H9 (cell line): Measurements from ENCODE around the gene ORM2. TPM values are rescaled to one million over a fixed set of nuclear protein-coding genes. Genes with fewer than 3 reads are reported as not detected.
A peak's percentile ranks its signal among the peaks of the same experiment; 100 is the strongest.

Experiments
- DNase-seq: peaks from one replicate; pipeline ENCODE4 v3.0.0-alpha.2; 2017
- H2AFZ ChIP-seq: one replicate; pipeline ENCODE4 v1.6.1; 2013; ENCODE audit warnings: mild to moderate bottlenecking, low read length, control low read depth, moderate library complexity
- H2AK5ac ChIP-seq: 2 replicates; pipeline ENCODE4 v1.6.1; 2013; ENCODE audit warnings: low read length, control low read depth, mixed read lengths; ENCODE audit not compliant: insufficient read length
- H2BK120ac ChIP-seq: one replicate; pipeline ENCODE4 v1.6.1; 2013; ENCODE audit warnings: low read depth, mild to moderate bottlenecking, low read length, control low read depth, inconsistent platforms; ENCODE audit not compliant: poor library complexity, severe bottlenecking
- H2BK12ac ChIP-seq: 2 replicates; pipeline ENCODE4 v1.6.1; 2013; ENCODE audit warnings: low read length, control low read depth, mixed read lengths, low read depth; ENCODE audit not compliant: insufficient read length
- H2BK15ac ChIP-seq: 2 replicates; pipeline ENCODE4 v1.6.1; 2013; ENCODE audit warnings: low read depth, low read length, control low read depth
- H2BK20ac ChIP-seq: one replicate; pipeline ENCODE4 v1.6.1; 2013; ENCODE audit warnings: low read depth, mild to moderate bottlenecking, low read length, control low read depth, inconsistent platforms; ENCODE audit not compliant: poor library complexity, severe bottlenecking
- H2BK5ac ChIP-seq: 2 replicates; pipeline ENCODE4 v1.6.1; 2013; ENCODE audit warnings: low read length, control low read depth, mixed read lengths; ENCODE audit not compliant: insufficient read length
- H3K14ac ChIP-seq: 2 replicates; pipeline ENCODE4 v1.6.1; 2013; ENCODE audit warnings: low read length, control low read depth; ENCODE audit not compliant: insufficient read depth
- H3K18ac ChIP-seq: 2 replicates; pipeline ENCODE4 v1.6.1; 2013; ENCODE audit warnings: low read depth, mild to moderate bottlenecking, mixed read lengths, low read length, control low read depth; ENCODE audit not compliant: insufficient read length
- H3K23ac ChIP-seq: 2 replicates; pipeline ENCODE4 v1.6.1; 2013; ENCODE audit warnings: low read length, control low read depth, mixed read lengths, low read depth; ENCODE audit not compliant: insufficient read length
- H3K23me2 ChIP-seq: 2 replicates; pipeline ENCODE4 v1.6.1; 2013; ENCODE audit warnings: low read depth, mild to moderate bottlenecking, mixed read lengths, low read length, control low read depth; ENCODE audit not compliant: insufficient read length, poor library complexity, severe bottlenecking
- H3K27ac ChIP-seq: 2 replicates; pipeline ENCODE4 v1.5.1; 2013; ENCODE audit warnings: low read length, control low read depth, mixed read lengths, low read depth; ENCODE audit not compliant: insufficient read length
- H3K27me3 ChIP-seq: 2 replicates; pipeline ENCODE4 v1.6.1; 2013; ENCODE audit warnings: low read length, control low read depth, inconsistent platforms; ENCODE audit not compliant: insufficient read depth
- H3K4ac ChIP-seq: 2 replicates; pipeline ENCODE4 v1.6.1; 2013; ENCODE audit warnings: low read depth, mild to moderate bottlenecking, control low read depth, inconsistent platforms, low read length, moderate library complexity
- H3K4me1 ChIP-seq: 2 replicates; pipeline ENCODE4 v1.6.1; 2013; ENCODE audit warnings: low read length, control low read depth, inconsistent platforms; ENCODE audit not compliant: insufficient read depth
- H3K4me2 ChIP-seq: 2 replicates; pipeline ENCODE4 v1.6.1; 2013; ENCODE audit warnings: low read length, control low read depth, mixed read lengths; ENCODE audit not compliant: insufficient read length, insufficient read depth
- H3K56ac ChIP-seq: 2 replicates; pipeline ENCODE4 v1.6.1; 2013; ENCODE audit warnings: low read depth, mild to moderate bottlenecking, mixed read lengths, low read length, control low read depth; ENCODE audit not compliant: insufficient read length
- H3K79me1 ChIP-seq: 2 replicates; pipeline ENCODE4 v1.6.1; 2013; ENCODE audit warnings: low read depth, mild to moderate bottlenecking, moderate library complexity, low read length, control low read depth, inconsistent platforms; ENCODE audit not compliant: insufficient read depth, poor library complexity, severe bottlenecking
- H3K79me2 ChIP-seq: 2 replicates; pipeline ENCODE4 v1.6.1; 2013; ENCODE audit warnings: low read length, control low read depth, inconsistent platforms; ENCODE audit not compliant: insufficient read depth
- H3K9ac ChIP-seq: 2 replicates; pipeline ENCODE4 v1.6.1; 2013; ENCODE audit warnings: low read length, control low read depth, mixed read lengths; ENCODE audit not compliant: insufficient read length; ENCODE audit errors: extremely low read depth
- H3K9me3 ChIP-seq: one replicate; pipeline ENCODE4 v1.6.1; 2013; ENCODE audit warnings: low read depth, low read length, inconsistent platforms; ENCODE audit not compliant: control insufficient read depth
- H3T11ph ChIP-seq: one replicate; pipeline ENCODE4 v1.6.1; 2013; ENCODE audit warnings: mild to moderate bottlenecking, low read length, control low read depth, inconsistent platforms
- H4K20me1 ChIP-seq: one replicate; pipeline ENCODE4 v1.6.1; 2013; ENCODE audit not compliant: control insufficient read depth, insufficient read length, insufficient read depth
- H4K5ac ChIP-seq: 2 replicates; pipeline ENCODE4 v1.6.1; 2013; ENCODE audit warnings: low read depth, mild to moderate bottlenecking, mixed read lengths, low read length, control low read depth; ENCODE audit not compliant: insufficient read length
- H4K8ac ChIP-seq: replicated peaks from 2 replicates; pipeline ENCODE4 v1.6.1; 2013; ENCODE audit warnings: low read length, control low read depth, mixed read lengths, low read depth; ENCODE audit not compliant: insufficient read length
- H4K91ac ChIP-seq: 2 replicates; pipeline ENCODE4 v1.6.1; 2013; ENCODE audit warnings: low read depth, mild to moderate bottlenecking, moderate library complexity, mixed read lengths, low read length, control low read depth; ENCODE audit not compliant: insufficient read length
- H3K27ac Mint-ChIP-seq, 3 experiments: 2 replicates in 2 of 3; 3 replicates in 1 of 3; pipeline ENCODE4 v1.8.0; 2020 to 2021; ENCODE audit warnings: mixed read lengths in 3 of 3, mild to moderate bottlenecking in 1 of 3, moderate library complexity in 1 of 3
- H3K27me3 Mint-ChIP-seq: 2 replicates; pipeline ENCODE4 v1.8.0; 2021; ENCODE audit warnings: low read depth, mild to moderate bottlenecking, moderate library complexity, mixed read lengths
- H3K36me3 Mint-ChIP-seq, 3 experiments: 2 replicates in 2 of 3; 3 replicates in 1 of 3; pipeline ENCODE4 v1.8.0; 2020 to 2021; ENCODE audit warnings: low read depth in 3 of 3, mixed read lengths in 3 of 3; ENCODE audit not compliant: insufficient read depth in 1 of 3
- H3K4me1 Mint-ChIP-seq, 2 experiments: 2 replicates each; pipeline ENCODE4 v1.8.0; 2020; ENCODE audit warnings: mixed read lengths in 2 of 2
- H3K4me3 Mint-ChIP-seq, 2 experiments: 2 replicates in 1 of 2; 3 replicates in 1 of 2; pipeline ENCODE4 v1.8.0; 2020 to 2021; ENCODE audit warnings: mild to moderate bottlenecking in 2 of 2, mixed read lengths in 2 of 2, moderate library complexity in 1 of 2
- H3K9me3 Mint-ChIP-seq, 2 experiments: 2 replicates in 1 of 2; 3 replicates in 1 of 2; pipeline ENCODE4 v1.8.0; 2020; ENCODE audit warnings: mild to moderate bottlenecking in 2 of 2, mixed read lengths in 2 of 2, moderate library complexity in 1 of 2
- CTCF ChIP-seq: fragments of 200-600 bp; sonication (generic); conservative IDR thresholded peaks from 3 replicates; pipeline ENCODE4 v1.8.0; 2021; ENCODE audit warnings: antibody characterized with exemption, mild to moderate bottlenecking
- WGBS: extraction: QIAGEN DNeasy Blood & Tissue Kit; methylation state at CpG from one replicate; pipeline ENCODE4 v1.1.7; 2013; ENCODE audit warnings: missing lambda C conversion rate, low lambda C conversion rate, mixed read lengths; ENCODE audit not compliant: insufficient read length; ENCODE audit errors: extremely low coverage; 5-methylcytosine and 5-hydroxymethylcytosine counted together
- total RNA-seq: library from RNA; stranded (reverse); gene quantifications from 2 replicates; pipeline ENCODE4 v1.2.1, GENCODE V29; 2021

Gene ORM2
- total RNA-seq, 1 experiment from 2014 or later = 1.2 TPM

- Histone ChIP-seq H2BK5ac (no peak overlapping the region), H3K9me3 (no peaks in the 10 kb centered on the region), H2AFZ (no peak overlapping the region), H3K9ac (no peak overlapping the region), H3K27me3 (no peaks in the 10 kb centered on the region), H3T11ph (no peak overlapping the region), H2BK15ac (no peak overlapping the region), H2BK12ac (no peak overlapping the region), H4K20me1 (no peaks in the 10 kb centered on the region), H3K79me2 (no peaks in the 10 kb centered on the region), H3K79me1 (no peaks in the 10 kb centered on the region), H3K18ac (no peak overlapping the region), H2BK120ac (no peak overlapping the region), H3K4ac (no peak overlapping the region), H3K27ac (no peak overlapping the region), H3K23ac (no peak overlapping the region), H4K8ac (no peak overlapping the region), H2BK20ac (no peak overlapping the region), H3K23me2 (no peaks in the 10 kb centered on the region), H3K4me2 (no peak overlapping the region), H3K4me1 (no peaks in the 10 kb centered on the region), H3K14ac (no peak overlapping the region), H2AK5ac (no peak overlapping the region), H3K56ac (no peak overlapping the region), H4K5ac (no peak overlapping the region), H4K91ac (no peak overlapping the region)
- H3K36me3 Mint-ChIP-seq = peaks cover 9 to 18% (median 10%) of the 10 kb centered on the region in 3 experiments
- H3K4me3 Mint-ChIP-seq = no peak overlapping the region
- TF ChIP-seq CTCF = no peak
- peak overlapping the region in 1 of 3 experiments; percentile 87; a peak in 1 of 7 replicates for H3K27ac Mint-ChIP-seq
- no peaks in the 10 kb centered on the region for H3K4me1 Mint-ChIP-seq
- no peak for DNase-seq
- peaks cover 6 to 8% of the 10 kb centered on the region in 2 experiments; a peak in 4 of 5 replicates for H3K9me3 Mint-ChIP-seq
- H3K27me3 Mint-ChIP-seq = no peaks in the 10 kb centered on the region
- WGBS = no CpG with 5 or more reads among the region's 4 CpGs
These were observed 29.4 kb upstream of the ORM2 start for GRCh38 chr9:114300153-114300845.
